Measurements from ENCODE around the gene PKHD1.
A peak's percentile ranks its signal among the peaks of the same experiment; 100 is the strongest.

PKHD1 gene

GRCh38 chr6:52102405-52102804 lies 15.0 kb upstream of the PKHD1 start:
- DNase-seq = no peak

DNA sequence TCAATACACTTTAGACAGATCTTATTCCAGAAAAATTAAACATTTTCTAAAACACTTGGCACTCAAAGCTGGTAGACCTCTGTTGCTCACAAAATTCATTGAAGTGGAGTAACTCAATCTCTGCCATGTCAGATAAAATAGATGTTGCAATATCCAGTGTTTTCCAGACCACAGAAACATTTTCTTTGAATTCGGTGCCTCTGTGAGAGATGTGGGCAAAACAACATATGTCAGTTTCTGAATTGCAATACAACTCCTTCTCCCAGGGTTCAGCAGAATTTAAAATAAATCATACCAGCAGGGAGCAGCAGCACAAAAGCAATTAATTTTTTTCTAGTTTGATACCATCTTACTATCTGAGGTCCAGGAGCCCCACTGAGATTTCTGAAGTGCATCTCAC lies 11.3 kb upstream of the PKHD1 start:
- peak; percentile 1 for DNase-seq

GRCh38 chr6:52089758-52090348 lies 2.4 kb upstream of the PKHD1 start:
- DNase-seq = peak; percentile 34

GRCh38 chr6:52086741-52087140 lies 672 bp downstream of the PKHD1 start:
- DNase-seq = no peak

DNA sequence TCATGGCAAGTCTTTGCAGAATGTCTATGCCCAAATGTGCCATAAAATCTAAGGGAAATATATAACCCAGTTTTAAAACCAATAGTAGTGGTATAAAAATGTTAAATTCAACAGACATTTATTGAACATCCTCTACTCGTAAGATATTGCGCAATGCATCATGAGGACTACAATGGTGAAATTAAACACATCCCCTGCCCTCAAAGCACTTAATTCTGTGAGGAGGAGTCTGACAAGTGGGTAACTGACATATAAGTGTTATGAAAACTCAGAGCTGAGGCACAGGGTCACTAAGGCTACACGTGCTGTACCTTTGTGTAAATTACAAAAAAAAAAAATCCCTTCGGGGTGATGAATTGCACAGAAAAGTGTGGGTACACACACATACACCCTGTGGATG lies 6.2 kb downstream of the PKHD1 start:
- DNase-seq = no peak

DNA sequence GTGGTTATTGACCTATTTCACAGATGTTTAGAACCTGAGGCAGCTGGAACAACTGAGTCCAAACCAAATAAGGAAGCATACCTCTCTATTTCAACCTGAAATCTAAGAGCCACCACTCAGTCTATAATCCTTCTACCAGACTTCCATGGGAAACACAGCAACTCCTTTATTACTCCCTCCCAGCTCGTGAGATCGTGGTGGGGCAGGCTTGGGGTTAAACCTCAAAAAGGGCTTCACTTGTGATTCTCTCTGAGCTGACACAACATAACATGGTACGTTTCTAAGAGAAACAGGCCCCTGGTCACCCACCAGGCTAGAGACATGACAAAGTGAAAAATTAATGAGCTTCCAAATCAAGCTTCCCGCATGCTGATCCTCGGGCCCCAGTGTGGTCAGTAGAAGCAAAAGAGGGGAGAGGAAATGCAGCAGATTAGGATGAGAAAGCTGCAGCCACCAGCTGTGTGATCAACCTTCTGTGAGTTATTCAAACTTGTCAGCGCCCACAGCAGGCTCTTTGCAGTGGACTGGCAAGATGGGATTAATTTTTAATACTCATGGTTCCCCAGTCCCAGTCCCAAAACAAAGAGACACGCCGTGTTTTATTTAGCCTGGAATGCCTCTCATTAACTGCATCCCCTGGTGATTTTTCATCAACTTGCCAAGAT lies 9.3 kb downstream of the PKHD1 start:
- DNase-seq = no peak

DNA sequence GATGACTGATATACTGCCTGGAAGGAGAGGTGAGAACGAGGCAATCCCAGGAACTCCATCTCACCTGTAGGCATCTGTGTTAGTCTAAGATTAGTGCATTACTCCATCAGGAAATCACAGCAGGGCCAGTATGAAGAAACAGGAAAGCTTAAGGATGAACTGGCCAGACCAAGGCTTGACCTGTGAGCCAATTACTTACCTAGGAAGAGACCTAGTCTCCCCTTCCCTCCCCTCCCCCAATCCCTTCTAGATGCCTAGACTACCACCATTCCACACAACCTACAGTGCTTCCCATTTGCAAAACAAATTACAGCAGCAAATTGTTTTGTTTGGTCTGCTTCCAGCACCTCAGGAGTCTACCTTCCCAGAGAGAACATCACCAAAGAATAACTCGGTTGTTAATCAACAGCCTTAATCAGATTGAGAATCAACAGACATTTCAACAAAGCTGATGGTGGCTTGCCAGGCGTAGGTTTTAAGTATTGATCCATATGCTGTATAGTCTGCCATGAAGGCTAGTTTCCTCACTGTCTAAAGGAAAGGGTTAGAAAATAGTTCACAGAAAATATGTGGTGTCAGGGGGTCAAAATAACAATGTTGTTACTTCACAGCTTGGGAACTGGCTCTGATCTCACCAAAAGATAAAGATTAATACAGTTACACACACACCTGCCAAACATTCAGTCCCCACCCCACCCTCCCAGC lies 10.1 kb downstream of the PKHD1 start:
- no peak for DNase-seq

DNA sequence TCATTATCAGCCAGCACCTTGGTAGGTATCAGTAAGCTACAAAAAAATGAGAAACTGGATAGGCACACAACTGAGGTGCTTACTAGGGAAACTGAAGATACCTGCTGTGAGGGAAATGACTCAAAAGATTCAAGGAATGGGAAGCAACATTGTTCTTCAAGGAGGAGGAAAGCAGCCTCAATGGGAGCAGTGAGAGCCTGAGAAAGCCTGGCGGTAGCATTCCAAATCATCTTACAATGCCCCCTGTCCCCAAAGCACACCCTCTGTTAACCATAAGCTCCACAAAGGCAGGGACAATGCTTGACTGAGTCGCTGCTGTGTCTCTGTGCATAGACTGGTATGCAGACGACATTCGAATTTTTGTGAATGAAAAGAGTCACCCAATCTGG lies 10.6 kb downstream of the PKHD1 start:
- no peak for DNase-seq

DNA sequence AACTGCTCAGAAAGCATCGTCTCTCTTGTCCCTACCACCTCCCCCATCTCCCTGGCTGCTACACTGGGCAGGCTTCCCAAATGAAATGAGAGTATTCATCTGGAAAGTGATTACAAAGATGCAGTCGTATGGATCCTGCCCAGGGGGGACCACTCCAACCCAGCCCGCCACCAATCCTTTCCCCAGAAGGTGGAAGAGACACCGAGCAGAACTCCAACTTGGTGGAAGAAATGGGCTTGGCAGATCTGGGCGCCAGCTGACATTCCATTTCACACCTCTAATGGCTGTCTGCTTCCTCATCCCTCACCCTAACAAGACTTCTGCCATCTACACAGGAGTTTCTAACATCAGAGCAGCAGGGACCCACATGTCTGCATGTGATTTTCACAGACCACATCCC lies 12.7 kb downstream of the PKHD1 start:
- no peak for DNase-seq

GRCh38 chr6:52074155-52074554 lies 13.3 kb downstream of the PKHD1 start:
- no peak for DNase-seq

DNA sequence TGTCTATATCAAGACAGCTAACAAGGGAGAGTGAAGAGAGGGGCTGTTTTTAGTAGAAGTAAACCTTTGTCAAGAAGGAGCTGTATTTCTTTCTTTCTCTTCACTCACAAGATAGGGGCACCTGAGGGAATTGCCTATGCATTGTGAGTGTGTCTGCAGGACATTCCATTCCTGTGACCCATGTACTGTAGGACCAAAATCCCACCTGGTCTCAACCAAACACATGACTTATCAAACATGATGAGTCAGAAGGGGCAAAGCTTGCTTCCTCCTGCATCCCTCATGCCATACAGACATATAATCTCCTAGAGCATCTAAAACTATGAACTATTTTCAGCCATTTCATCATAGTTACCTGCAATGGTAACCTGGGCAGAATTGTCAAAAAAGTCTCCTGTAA lies 21.8 kb downstream of the PKHD1 start:
- no peak for DNase-seq

DNA sequence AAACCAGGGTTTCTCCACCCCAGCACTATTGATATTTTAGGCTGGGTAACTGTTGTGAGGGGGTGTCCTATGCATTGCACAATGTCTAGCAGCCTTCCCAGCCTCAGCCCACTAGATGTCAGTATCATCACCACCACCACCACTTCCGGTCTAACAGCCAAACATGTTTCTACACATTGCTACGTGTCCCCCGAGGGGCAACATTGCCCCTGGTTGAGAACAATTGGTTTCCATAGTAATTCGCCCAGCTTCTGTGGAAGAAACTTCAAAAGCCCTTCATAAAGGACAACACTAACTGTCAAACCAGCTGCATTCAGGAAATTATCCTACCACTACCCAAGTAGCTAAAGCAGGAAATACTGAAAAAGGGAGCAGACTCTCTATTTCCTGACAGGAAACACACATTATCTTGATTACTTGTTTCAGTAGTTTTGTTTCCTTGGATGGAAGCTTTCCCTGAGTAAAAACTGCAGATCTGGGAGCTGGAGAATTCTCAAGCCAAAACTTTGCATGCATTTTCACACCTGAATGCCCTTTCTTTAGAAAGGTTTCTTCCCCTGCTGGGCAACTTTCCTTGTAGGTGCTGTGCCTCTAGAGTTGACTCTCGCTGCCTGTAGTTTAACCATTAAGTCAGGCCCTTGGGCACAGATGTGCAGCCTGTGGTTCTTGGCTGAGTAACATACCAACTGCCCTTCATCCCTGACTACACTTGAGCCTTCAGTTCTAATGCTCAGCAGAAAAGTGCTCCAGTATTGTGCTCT lies 23.6 kb downstream of the PKHD1 start:
- peak; percentile 85 for DNase-seq

- no peak for DNase-seq
These were observed 25.9 kb downstream of the PKHD1 start for GRCh38 chr6:52061481-52061880.

GRCh38 chr6:52059821-52060220 lies 27.6 kb downstream of the PKHD1 start:
- DNase-seq = no peak

GRCh38 chr6:52055451-52055850 lies 32.0 kb downstream of the PKHD1 start:
- DNase-seq = no peak

DNA sequence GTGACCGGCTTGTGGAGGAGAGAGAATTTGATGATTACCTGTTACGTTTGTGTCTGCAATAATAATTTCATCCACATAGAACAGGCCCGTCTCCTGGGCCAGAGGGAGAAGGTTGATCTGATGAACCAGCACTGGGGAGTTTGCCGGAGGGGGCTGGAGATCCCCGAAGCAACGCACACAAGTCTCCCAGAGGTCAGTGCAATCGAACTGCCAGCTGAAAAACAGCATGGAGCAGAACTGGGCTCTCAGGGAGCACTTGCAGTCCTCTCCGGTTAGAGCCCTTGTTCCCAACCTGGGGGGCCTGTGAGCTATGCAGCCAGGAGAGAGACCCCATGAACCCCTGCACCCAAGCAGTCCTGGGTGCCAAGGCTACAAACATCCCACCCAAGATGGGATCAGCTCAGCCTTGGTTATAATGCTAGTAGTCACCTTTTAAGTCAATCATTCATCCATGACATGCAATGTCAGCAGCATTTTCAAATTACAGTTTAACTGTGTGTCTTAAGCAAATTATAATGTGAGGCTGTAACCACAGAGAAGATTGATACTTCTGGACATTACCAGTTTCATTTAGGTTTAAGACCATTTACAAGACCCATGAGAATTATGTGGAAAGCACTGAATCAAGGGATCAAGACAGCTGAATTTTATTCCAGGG lies 34.2 kb downstream of the PKHD1 start:
- no peak for DNase-seq

GRCh38 chr6:52050051-52050405 lies 37.4 kb downstream of the PKHD1 start:
- DNase-seq = no peak

DNA sequence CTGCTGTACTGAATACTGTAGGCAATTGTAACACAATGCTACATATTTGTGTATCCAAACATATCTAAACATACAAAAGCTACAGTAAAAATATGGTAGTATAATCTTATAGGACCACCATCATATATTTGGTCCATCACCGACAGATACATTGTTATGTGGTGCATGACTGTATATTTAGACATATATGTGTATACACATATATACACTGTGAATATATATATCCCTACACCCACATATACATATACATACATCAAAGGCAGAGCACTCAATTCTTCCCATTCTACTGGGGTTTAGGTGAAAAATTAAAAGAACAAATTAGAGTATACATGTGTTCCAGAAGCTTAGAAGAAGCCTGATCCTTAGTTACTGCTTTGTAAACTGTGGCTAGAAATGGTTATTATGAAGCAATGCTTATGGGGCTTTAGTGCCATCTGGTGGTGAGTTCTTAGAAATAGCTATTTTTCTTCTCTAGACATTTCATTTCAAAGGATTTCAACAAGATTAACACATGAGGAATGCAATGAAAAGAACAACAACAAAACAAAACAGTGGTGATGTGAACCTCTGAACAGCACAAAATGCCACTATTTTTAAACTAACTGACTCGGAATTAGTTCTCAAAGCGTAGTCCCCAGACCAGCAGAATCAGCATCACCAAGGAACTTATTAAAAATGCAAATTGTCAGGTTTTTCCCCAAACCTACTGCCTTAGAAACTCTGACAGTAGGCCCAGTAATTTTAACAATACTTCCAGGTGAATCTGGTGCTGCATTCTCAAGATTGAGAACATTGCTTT lies 38.0 kb downstream of the PKHD1 start:
- DNase-seq = peak; percentile 81

GRCh38 chr6:52046456-52046855 lies 41.0 kb downstream of the PKHD1 start:
- DNase-seq = no peak

DNA sequence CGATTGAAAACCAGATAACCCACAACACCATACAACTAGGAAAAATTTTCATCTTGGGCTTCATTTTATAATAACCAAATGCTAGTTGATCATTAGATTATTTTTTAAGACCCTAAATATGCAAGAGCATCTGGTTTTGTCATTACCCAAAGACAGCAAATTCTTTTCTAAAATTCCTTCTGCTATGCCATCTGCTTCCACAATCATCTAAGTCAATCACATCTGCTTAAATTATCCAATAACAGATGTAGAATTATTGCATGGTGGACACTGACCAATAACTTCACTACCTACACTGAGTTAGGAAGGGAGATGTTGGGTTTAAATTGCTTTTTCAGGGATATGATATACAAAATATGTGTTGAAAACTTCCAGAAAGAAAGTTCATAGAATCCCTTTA lies 41.9 kb downstream of the PKHD1 start:
- DNase-seq = no peak

DNA sequence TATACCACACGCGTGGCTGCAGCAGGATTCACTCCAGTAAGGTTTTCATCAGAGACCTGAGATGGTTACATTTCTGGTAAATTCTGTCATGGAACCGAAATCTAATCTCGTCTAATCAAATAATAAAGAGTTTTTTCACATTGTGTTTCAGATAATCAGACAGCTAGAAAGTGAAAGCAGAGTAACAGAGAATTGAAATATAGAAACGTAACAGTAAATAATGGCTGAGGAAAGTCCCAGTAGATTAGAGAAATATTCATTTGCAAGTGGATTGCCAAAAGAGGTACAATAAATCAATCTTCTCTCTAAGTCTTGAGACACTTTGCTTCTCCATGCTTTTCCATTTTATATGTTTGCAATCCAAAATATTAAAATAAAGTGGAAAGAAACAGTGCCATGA lies 42.4 kb downstream of the PKHD1 start:
- no peak for DNase-seq

DNA sequence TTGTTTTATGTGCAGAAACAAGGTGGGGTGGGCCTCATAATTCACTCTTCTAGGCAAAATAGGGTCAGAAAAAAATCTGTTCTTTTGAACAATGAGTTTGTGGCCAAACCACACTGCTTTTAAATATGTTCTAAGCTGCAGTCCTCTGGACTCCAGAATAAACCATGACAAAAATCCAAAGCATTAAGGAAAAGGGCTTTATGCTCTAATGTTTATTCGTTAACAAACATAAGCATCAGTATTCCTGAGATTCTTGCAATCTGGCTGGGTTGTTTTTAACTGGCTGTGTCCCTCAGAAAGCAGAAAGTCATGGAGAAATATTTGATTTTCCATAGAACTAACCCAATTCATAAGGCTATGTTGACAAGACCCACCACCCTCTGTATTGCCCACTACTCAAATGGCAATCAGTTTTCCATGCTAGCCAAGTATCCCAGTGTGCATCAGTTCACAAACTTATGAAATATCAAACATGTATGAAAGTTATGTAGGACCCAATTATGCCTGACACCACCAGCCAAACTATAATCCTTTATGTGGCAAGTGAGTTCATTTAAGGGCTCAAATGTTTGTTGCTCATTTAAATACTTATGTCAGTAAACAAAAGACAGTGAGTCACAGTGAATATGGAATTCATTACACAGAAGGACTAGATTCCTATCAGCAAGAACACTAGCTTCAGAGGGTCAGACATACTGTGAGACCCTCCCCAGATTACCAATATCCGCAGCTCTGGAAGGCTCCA lies 45.1 kb downstream of the PKHD1 start:
- DNase-seq = no peak
